Measurements from ENCODE around the gene UTF1. TPM values are rescaled to one million over a fixed set of nuclear protein-coding genes. Genes with fewer than 3 reads are reported as not detected.
"Not testable (repeated sequence)": the region's sequence is repeated elsewhere in the genome, so short reads cannot be mapped to it uniquely, and the experiment has no call there.

Gene UTF1
- total RNA-seq, 1 donor from 2014 or later: not detected

GRCh38 chr10:133209117-133209516 lies 20.9 kb upstream of the UTF1 start:
- intact Hi-C loops (cut with micrococcal nuclease): no loop called here

- intact Hi-C loops (cut with micrococcal nuclease): no loop called here
Observed at GRCh38 chr10:133209641-133210040, 20.4 kb upstream of the UTF1 start.

GRCh38 chr10:133210398-133211140 lies 19.4 kb upstream of the UTF1 start:
- intact Hi-C loops (cut with micrococcal nuclease): no loop called here

- intact Hi-C loops (cut with micrococcal nuclease): no loop called here
Observed at GRCh38 chr10:133211141-133211830, 18.7 kb upstream of the UTF1 start.

GRCh38 chr10:133211959-133212852 lies 17.8 kb upstream of the UTF1 start:
- intact Hi-C loops (cut with micrococcal nuclease): no loop called here

- intact Hi-C loops (cut with micrococcal nuclease): no loop called here
Observed at GRCh38 chr10:133212853-133213494, 17.0 kb upstream of the UTF1 start.

- intact Hi-C loops (cut with micrococcal nuclease): no loop called here
Observed at GRCh38 chr10:133213641-133214467, 16.2 kb upstream of the UTF1 start.

- intact Hi-C loops (cut with micrococcal nuclease): no loop called here
Observed at GRCh38 chr10:133214468-133215410, 15.3 kb upstream of the UTF1 start.

GRCh38 chr10:133215586-133215985 lies 14.4 kb upstream of the UTF1 start:
- intact Hi-C loops (cut with micrococcal nuclease): no loop called here

GRCh38 chr10:133216776-133217175 lies 13.2 kb upstream of the UTF1 start:
- intact Hi-C loops (cut with micrococcal nuclease): no loop called here

- intact Hi-C loops (cut with micrococcal nuclease): no loop called here
Observed at GRCh38 chr10:133217800-133218589, 12.0 kb upstream of the UTF1 start.

GRCh38 chr10:133218891-133219290 lies 11.1 kb upstream of the UTF1 start:
- intact Hi-C loops (cut with micrococcal nuclease): no loop called here

- intact Hi-C loops (cut with micrococcal nuclease): no loop called here
Observed at GRCh38 chr10:133219782-133220181, 10.2 kb upstream of the UTF1 start.

GRCh38 chr10:133221331-133221730 lies 8.7 kb upstream of the UTF1 start:
- intact Hi-C loops (cut with micrococcal nuclease): no loop called here

- intact Hi-C loops (cut with micrococcal nuclease): not testable (repeated sequence)
Observed at GRCh38 chr10:133221756-133222155, 8.3 kb upstream of the UTF1 start.

GRCh38 chr10:133224076-133224475 lies 5.9 kb upstream of the UTF1 start:
- intact Hi-C loops (cut with micrococcal nuclease): no loop called here

- intact Hi-C loops (cut with micrococcal nuclease): loop anchor here (5.0 kb wide), 1 partner anchor 83 kb away; no protein-coding TSS in a partner anchor
Observed at GRCh38 chr10:133224756-133225372, 5.2 kb upstream of the UTF1 start.

- intact Hi-C loops (cut with micrococcal nuclease): loop anchor here (5.0 kb wide), 1 partner anchor 83 kb away; no protein-coding TSS in a partner anchor
Observed at GRCh38 chr10:133225707-133226191, 4.3 kb upstream of the UTF1 start.

Measured in T-helper 2 cell treated with Interferon-gamma antibody and Interleukin-4, amounts not matched to agents 100 ng/mL and 5 ng/mL, for 36 hours (primary cell).